PC-9 (cell line): ENCODE measurements around the gene MRO.

ENCODE experiments used
- EZH2 ChIP-seq: fragments of 200-600 bp; sonication (generic); IDR thresholded peaks from 2 replicates; pipeline ENCODE4 v1.8.0; 2017; ENCODE audit warnings: antibody characterized with exemption, low read depth
- TF ChIP-seq, protein P1 (sequence below): fragments of 200-600 bp; sonication (generic); conservative IDR thresholded peaks from 2 replicates; pipeline ENCODE4 v1.6.1; 2017; ENCODE audit warnings: mixed run types, antibody characterized with exemption, mild to moderate bottlenecking, moderate library complexity

DNA sequence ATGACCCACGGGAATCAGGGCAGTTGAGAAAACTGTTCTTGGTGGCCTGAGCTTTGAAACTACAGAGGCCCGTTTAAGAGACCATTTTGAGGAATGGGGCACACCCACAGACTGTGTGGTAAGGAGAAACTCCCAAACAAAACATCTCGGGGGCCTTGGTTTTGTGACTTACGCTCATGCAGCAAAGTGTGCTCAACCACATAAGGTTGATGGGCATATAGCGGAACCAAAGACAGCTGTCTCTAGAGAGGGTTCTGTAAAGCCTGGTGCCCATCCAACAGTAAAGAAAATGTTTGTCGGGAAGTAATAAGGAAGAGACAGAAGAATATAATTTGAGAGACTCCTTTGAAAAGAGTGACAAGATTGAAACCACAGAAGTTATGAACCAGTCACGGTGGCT, 5.4 kb downstream of the MRO start:
- TF ChIP-seq, protein P1, sequence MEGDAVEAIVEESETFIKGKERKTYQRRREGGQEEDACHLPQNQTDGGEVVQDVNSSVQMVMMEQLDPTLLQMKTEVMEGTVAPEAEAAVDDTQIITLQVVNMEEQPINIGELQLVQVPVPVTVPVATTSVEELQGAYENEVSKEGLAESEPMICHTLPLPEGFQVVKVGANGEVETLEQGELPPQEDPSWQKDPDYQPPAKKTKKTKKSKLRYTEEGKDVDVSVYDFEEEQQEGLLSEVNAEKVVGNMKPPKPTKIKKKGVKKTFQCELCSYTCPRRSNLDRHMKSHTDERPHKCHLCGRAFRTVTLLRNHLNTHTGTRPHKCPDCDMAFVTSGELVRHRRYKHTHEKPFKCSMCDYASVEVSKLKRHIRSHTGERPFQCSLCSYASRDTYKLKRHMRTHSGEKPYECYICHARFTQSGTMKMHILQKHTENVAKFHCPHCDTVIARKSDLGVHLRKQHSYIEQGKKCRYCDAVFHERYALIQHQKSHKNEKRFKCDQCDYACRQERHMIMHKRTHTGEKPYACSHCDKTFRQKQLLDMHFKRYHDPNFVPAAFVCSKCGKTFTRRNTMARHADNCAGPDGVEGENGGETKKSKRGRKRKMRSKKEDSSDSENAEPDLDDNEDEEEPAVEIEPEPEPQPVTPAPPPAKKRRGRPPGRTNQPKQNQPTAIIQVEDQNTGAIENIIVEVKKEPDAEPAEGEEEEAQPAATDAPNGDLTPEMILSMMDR: no peak
- no peak for TF ChIP-seq EZH2
